H7 (cell line): ENCODE results near the gene HSPA1A. TPM values are rescaled to one million over a fixed set of nuclear protein-coding genes. Genes with fewer than 3 reads are reported as not detected.

ENCODE experiments used
- total RNA-seq: library from RNA; depleted of rRNA; stranded (reverse); fragments of >200 nt; shearing (Covaris generic); gene quantifications from 2 replicates; pipeline ENCODE4 v1.2.3, GENCODE V29; 2014; rRNA removed

HSPA1A gene
- total RNA-seq, 1 experiment from 2014 or later: 58.5 TPM

Other genes with a start within 250 kb of the HSPA1A start
- gene LTA, start 243.3 kb upstream of the HSPA1A start, total RNA-seq: 0.44 TPM in 1 of 2 replicates, not detected in the other
- not detected in 2 replicates for gene TNF, start 240.0 kb upstream of the HSPA1A start, total RNA-seq
- 0.35 TPM in 1 of 2 replicates, not detected in the other for gene LTB, start 233.1 kb upstream of the HSPA1A start, total RNA-seq
- not detected in 2 replicates for gene LST1, start 229.3 kb upstream of the HSPA1A start, total RNA-seq
- gene NCR3, start 222.5 kb upstream of the HSPA1A start, total RNA-seq: not detected in 2 replicates
- 0.48 and 1.4 TPM in 2 replicates for gene AIF1, start 200.3 kb upstream of the HSPA1A start, total RNA-seq
- 163 and 176 TPM in 2 replicates for gene PRRC2A, start 194.8 kb upstream of the HSPA1A start, total RNA-seq
- gene BAG6, start 162.9 kb upstream of the HSPA1A start, total RNA-seq: 320 and 331 TPM in 2 replicates
- 3.3 and 4.2 TPM in 2 replicates for gene APOM, start 159.6 kb upstream of the HSPA1A start, total RNA-seq
- 17.3 and 17.6 TPM in 2 replicates for gene C6orf47, start 154.8 kb upstream of the HSPA1A start, total RNA-seq
- gene GPANK1, start 150.5 kb upstream of the HSPA1A start, total RNA-seq: 28.6 and 33.3 TPM in 2 replicates
- 197 and 224 TPM in 2 replicates for gene CSNK2B, start 149.5 kb upstream of the HSPA1A start, total RNA-seq
- 2.9 and 4.2 TPM in 2 replicates for gene LY6G5B, start 145.6 kb upstream of the HSPA1A start, total RNA-seq
- 0.70 and 2.0 TPM in 2 replicates for gene LY6G5C, start 134.5 kb upstream of the HSPA1A start, total RNA-seq
- gene ABHD16A, start 112.2 kb upstream of the HSPA1A start, total RNA-seq: 35.7 and 39.7 TPM in 2 replicates
- gene LY6G6F, start 108.7 kb upstream of the HSPA1A start, total RNA-seq: not detected in 2 replicates
- 2.8 TPM in 1 of 2 replicates, not detected in the other for gene LY6G6D, start 100.2 kb upstream of the HSPA1A start, total RNA-seq
- gene LY6G6C, start 93.8 kb upstream of the HSPA1A start, total RNA-seq: not detected in 2 replicates
- gene MPIG6B, start 92.2 kb upstream of the HSPA1A start, total RNA-seq: not detected in 2 replicates
- 83.6 and 99.2 TPM in 2 replicates for gene DDAH2, start 86.2 kb upstream of the HSPA1A start, total RNA-seq
- gene CLIC1, start 79.0 kb upstream of the HSPA1A start, total RNA-seq: 456 and 621 TPM in 2 replicates
- 19.5 and 28.4 TPM in 2 replicates for gene MSH5, start 75.5 kb upstream of the HSPA1A start, total RNA-seq
- 1.8 and 7.7 TPM in 2 replicates for gene SAPCD1, start 52.9 kb upstream of the HSPA1A start, total RNA-seq
- 0.44 and 2.1 TPM in 2 replicates for gene VWA7, start 38.2 kb upstream of the HSPA1A start, total RNA-seq
- gene VARS1, start 19.8 kb upstream of the HSPA1A start, total RNA-seq: 114 and 115 TPM in 2 replicates
- gene LSM2, start 8.6 kb upstream of the HSPA1A start, total RNA-seq: 108 and 150 TPM in 2 replicates
- gene HSPA1L, start 260 bp upstream of the HSPA1A start, total RNA-seq: 0.15 and 0.55 TPM in 2 replicates
- gene HSPA1B, start 12.2 kb downstream of the HSPA1A start, total RNA-seq: 63.3 and 70.4 TPM in 2 replicates
- gene NEU1, start 47.3 kb downstream of the HSPA1A start, total RNA-seq: 56.2 and 58.6 TPM in 2 replicates
- 0.42 and 0.48 TPM in 2 replicates for gene SLC44A4, start 63.5 kb downstream of the HSPA1A start, total RNA-seq
- gene EHMT2, start 82.2 kb downstream of the HSPA1A start, total RNA-seq: 134 and 136 TPM in 2 replicates
- gene ZBTB12, start 86.5 kb downstream of the HSPA1A start, total RNA-seq: 7.9 and 8.7 TPM in 2 replicates
- gene C2, start 112.2 kb downstream of the HSPA1A start, total RNA-seq: 0.63 and 1.7 TPM in 2 replicates
- not detected in 2 replicates for gene CFB, start 130.6 kb downstream of the HSPA1A start, total RNA-seq
- gene NELFE, start 143.4 kb downstream of the HSPA1A start, total RNA-seq: 109 and 115 TPM in 2 replicates
- 47.2 and 57.6 TPM in 2 replicates for gene SKIC2, start 143.6 kb downstream of the HSPA1A start, total RNA-seq
- 18.8 and 19.9 TPM in 2 replicates for gene DXO, start 156.6 kb downstream of the HSPA1A start, total RNA-seq
- gene C4A, start 166.5 kb downstream of the HSPA1A start, total RNA-seq: 0.35 and 1.5 TPM in 2 replicates
- 1.1 and 1.9 TPM in 2 replicates for gene C4B, start 199.3 kb downstream of the HSPA1A start, total RNA-seq
- gene CYP21A2, start 222.9 kb downstream of the HSPA1A start, total RNA-seq: 0.11 TPM in 1 of 2 replicates, not detected in the other